Suprapubic skin (tissue), 3 donors: ENCODE measurements around the gene ZC3HAV1L.

ENCODE experiments used
- EP300 ChIP-seq: sonication (generic); formaldehyde crosslinking; IDR thresholded peaks from one replicate; pipeline ENCODE4 v1.6.1; 2017; ENCODE audit warnings: antibody characterized with exemption
- TF ChIP-seq, protein P1 (sequence below), 2 donors: fragments of 200-600 bp in 1 of 2; fragments of 450-650 bp in 1 of 2; sonication (generic) in 1 of 2; IDR thresholded peaks; one replicate each; pipeline ENCODE4 v1.5.1; 2016 to 2019; ENCODE audit warnings: antibody characterized with exemption in 2 of 2, mild to moderate bottlenecking in 1 of 2, moderate library complexity in 1 of 2

DNA sequence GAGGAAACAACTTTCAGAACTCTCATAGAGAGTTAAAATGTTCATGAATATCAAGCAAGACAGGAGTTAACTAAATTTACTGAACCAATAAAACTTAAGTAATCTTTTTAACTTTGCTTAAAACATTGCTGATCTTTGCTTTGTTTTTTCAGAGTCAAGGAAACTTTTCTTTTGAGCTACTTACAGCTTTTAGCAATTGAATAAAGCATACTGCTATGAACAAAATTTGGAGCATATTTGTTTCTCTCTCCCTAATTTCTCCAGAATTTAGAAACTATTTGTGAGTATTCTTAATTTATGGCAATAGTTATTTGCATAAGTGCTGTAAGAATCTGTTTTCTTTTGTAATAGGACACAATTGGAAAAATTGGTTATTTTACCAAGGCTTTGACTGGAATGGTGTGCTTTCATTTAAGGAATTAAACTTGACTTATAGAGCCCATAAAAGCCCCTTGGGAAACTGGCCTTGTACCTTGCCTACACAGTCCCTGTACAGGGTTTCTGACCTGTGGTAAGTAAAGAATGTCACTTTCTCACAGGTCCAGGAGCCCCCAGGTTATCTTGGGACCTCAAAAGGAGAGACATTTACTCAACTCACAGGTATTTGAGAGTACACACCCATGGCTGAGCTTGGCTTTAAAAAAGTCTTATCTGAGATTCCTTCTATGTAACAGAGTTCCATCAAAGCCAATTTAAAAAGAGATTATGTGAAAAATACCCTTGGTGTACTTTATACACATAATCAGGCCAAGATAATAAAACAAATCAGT is 31.3 kb downstream of the ZC3HAV1L start:
- TF ChIP-seq, protein P1, sequence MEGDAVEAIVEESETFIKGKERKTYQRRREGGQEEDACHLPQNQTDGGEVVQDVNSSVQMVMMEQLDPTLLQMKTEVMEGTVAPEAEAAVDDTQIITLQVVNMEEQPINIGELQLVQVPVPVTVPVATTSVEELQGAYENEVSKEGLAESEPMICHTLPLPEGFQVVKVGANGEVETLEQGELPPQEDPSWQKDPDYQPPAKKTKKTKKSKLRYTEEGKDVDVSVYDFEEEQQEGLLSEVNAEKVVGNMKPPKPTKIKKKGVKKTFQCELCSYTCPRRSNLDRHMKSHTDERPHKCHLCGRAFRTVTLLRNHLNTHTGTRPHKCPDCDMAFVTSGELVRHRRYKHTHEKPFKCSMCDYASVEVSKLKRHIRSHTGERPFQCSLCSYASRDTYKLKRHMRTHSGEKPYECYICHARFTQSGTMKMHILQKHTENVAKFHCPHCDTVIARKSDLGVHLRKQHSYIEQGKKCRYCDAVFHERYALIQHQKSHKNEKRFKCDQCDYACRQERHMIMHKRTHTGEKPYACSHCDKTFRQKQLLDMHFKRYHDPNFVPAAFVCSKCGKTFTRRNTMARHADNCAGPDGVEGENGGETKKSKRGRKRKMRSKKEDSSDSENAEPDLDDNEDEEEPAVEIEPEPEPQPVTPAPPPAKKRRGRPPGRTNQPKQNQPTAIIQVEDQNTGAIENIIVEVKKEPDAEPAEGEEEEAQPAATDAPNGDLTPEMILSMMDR (IDR thresholded peaks at IDR 0.05), result no peak
- TF ChIP-seq EP300, result no peak
